ENCODE results near the gene G6PC1. TPM values are rescaled to one million over a fixed set of nuclear protein-coding genes. Genes with fewer than 3 reads are reported as not detected.

The G6PC1 gene
- total RNA-seq, 2 experiments from 2014 or later: not detected

DNA sequence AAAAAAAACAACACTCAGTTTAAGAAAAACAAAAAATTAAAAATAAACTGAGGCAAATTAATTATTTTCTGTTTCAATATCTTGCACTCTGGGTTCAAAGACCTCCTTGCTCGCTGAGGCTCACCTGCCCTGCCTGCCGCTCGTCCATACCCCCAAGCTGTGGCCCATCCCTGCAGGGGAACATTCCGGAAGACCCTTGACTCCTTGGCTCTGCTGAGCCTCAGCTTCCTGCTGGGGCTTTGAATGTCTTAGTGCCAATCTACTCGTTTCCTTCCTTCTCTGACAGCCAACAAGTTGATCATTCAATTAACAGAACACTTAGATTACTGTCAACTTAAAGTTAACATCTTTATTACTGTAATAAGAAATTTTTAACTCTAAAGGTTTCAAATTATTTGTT, 24.3 kb downstream of the G6PC1 start:
- Mint-ChIP-seq H3K9me3 (no peaks in the 10 kb centered on the region), H3K36me3 (ENCODE audit: low read depth) (no peaks in the 10 kb centered on the region), H3K4me3 (no peak overlapping the region), H3K27ac (no peak overlapping the region), H3K4me1 (ENCODE audit: low read depth) (peaks cover 10% of the 10 kb centered on the region), H3K27me3 (peaks cover 4% of the 10 kb centered on the region)
- CTCF ChIA-PET: interaction anchor here (1.3 kb wide), 1 partner anchor 12 kb away, joined by 3 read pairs; no protein-coding TSS in a partner anchor
- no peak for DNase-seq
- POLR2A ChIA-PET: no interaction called here
- TF ChIP-seq, protein P1, sequence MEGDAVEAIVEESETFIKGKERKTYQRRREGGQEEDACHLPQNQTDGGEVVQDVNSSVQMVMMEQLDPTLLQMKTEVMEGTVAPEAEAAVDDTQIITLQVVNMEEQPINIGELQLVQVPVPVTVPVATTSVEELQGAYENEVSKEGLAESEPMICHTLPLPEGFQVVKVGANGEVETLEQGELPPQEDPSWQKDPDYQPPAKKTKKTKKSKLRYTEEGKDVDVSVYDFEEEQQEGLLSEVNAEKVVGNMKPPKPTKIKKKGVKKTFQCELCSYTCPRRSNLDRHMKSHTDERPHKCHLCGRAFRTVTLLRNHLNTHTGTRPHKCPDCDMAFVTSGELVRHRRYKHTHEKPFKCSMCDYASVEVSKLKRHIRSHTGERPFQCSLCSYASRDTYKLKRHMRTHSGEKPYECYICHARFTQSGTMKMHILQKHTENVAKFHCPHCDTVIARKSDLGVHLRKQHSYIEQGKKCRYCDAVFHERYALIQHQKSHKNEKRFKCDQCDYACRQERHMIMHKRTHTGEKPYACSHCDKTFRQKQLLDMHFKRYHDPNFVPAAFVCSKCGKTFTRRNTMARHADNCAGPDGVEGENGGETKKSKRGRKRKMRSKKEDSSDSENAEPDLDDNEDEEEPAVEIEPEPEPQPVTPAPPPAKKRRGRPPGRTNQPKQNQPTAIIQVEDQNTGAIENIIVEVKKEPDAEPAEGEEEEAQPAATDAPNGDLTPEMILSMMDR (IDR thresholded peaks at IDR 0.05): no peak
- intact Hi-C loops (cut with micrococcal nuclease): loop anchor here (10.0 kb wide), 1 partner anchor 80 kb away; the partner anchor contains the start of gene AOC2
- no peak for ATAC-seq

DNA sequence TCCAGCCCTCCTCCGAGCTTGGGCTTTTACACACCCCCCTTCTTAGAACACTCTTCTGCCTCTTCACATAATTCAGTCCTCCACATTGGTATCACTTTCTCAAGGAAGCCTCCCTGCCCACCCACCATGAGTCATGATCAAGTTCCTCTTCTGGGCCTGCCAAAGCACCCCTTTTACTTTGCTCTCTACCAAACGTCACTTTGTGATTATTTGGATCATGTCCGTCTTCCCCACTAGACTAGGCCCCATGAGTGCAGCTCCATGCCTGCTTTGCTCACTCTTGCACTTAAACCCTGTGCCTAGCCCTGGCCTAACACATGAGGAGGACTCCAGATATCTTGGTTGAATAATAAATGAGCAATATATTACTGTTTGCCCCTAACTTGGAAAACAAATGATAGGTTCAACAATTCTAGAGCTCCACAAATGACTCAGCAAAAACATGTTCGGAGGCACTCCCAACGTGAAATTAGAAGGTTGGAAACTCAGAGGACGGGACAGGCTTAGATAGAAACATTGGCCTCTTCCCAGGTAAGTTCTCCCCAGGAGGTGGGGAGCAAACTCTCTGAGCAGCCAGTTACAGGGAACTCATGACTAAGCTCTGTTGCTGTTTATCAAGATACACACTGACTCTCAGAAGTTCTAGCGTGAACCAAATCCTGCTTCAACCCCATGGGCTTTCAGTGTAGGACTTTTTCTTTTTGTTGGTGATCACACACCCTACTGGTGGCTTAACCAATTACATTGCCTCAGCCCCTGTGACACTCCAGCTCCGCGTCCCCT, 28.3 kb downstream of the G6PC1 start:
- H3K27ac Mint-ChIP-seq: peak overlapping the region; percentile 18
- TF ChIP-seq, protein P1 (IDR thresholded peaks at IDR 0.05): peak; percentile 71
- peaks cover 3% of the 10 kb centered on the region for H3K27me3 Mint-ChIP-seq
- peak; percentile 89 for ATAC-seq
- H3K4me3 Mint-ChIP-seq: no peak overlapping the region
- no peaks in the 10 kb centered on the region for H3K9me3 Mint-ChIP-seq
- DNase-seq: peak; percentile 78
- H3K36me3 Mint-ChIP-seq (ENCODE audit: low read depth): no peaks in the 10 kb centered on the region
- POLR2A ChIA-PET: interaction anchor here (0.5 to 1.6 kb wide), 12 partner anchors 9 to 387 kb away, joined by 3 to 6 read pairs (median 4); partner anchors contain the start of genes AOC2 and RPL27
- peaks cover 12% of the 10 kb centered on the region for H3K4me1 Mint-ChIP-seq (ENCODE audit: low read depth)
- intact Hi-C loops (cut with micrococcal nuclease): loop anchor here (10.0 kb wide), 1 partner anchor 84 kb away; the partner anchor contains the start of gene AOC2
- CTCF ChIA-PET: interaction anchor here (0.7 to 2.8 kb wide), 15 partner anchors 9 to 321 kb away, joined by 3 to 15 read pairs (median 5); partner anchors contain the start of genes BECN1 and RPL27

DNA sequence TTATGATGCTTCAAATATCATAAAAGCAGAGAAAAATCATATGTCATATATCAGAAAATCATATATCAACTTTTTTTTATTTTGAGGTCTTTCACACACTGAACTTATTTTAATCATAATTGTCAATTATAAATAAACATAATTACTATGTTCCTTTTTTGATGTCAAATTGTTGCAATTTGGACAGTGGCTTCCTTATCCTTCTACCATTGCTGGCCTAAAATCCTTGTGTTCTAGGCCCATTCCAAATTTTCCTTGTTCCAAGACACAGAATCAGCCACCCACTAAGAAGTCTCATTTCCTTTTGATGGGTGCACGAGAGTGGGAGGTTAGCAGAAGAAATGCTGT, 28.9 kb downstream of the G6PC1 start:
- DNase-seq: no peak
- no peaks in the 10 kb centered on the region for H3K36me3 Mint-ChIP-seq (ENCODE audit: low read depth)
- no peak overlapping the region for H3K27ac Mint-ChIP-seq
- intact Hi-C loops (cut with micrococcal nuclease): loop anchor here (10.0 kb wide), 1 partner anchor 85 kb away; the partner anchor contains the start of gene AOC2
- TF ChIP-seq, protein P1 (IDR thresholded peaks at IDR 0.05): no peak
- peaks cover 3% of the 10 kb centered on the region for H3K27me3 Mint-ChIP-seq
- no peaks in the 10 kb centered on the region for H3K9me3 Mint-ChIP-seq
- peaks cover 12% of the 10 kb centered on the region for H3K4me1 Mint-ChIP-seq (ENCODE audit: low read depth)
- ChIA-PET POLR2A (interaction anchor here (0.5 to 1.6 kb wide), 8 partner anchors 56 to 386 kb away, joined by 3 to 6 read pairs (median 4); partner anchors contain the start of genes AOC2 and RPL27), CTCF (interaction anchor here (0.7 to 2.8 kb wide), 13 partner anchors 9 to 207 kb away, joined by 3 to 15 read pairs (median 5); partner anchors contain the start of genes BECN1 and RPL27)
- no peak overlapping the region for H3K4me3 Mint-ChIP-seq
- ATAC-seq: no peak

DNA sequence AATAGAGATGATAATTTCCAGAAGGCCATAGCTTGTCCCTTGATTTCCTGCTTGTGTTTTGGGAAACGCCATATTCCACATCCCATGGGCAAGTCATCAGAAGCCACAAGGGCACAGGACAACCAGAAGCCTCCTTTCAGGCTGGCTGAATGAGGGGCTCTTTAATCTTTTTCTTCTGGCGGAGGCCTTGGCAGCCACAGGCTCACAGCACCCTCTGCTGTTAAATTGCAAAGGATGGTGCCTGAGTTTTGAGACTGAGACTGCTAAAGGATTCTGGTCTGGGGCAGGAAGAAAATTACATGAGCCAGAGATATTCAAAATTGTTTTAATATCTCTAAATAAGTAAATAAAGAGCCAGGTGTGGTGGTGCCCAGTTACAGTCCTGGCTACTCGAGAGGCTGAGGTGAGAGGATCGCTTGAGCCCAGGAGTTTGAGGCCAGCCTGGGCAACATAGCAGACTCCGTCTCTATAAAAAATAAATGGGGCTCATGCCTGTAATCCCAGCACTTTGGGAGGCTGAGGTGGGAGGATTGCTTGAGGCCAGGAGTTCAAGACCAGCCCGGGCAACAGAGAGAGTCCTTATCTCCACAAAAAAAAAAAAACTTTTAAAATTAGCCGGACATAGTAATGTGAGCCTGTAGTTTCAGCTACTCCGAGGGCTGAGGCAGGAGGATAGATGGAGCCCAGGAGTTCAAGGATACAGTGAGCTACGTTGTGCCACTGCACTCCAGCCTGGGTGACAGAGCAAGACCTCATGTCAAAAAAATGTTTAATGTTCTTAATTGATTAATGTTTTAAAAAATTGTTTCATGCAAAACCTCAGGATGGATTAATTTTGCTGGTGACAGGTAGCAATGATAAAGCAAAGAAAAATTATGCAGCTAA, 37.4 kb downstream of the G6PC1 start:
- peaks cover 4% of the 10 kb centered on the region for H3K27me3 Mint-ChIP-seq
- ATAC-seq: peak; percentile 60

More for the DNA sequence above, 37.4 kb downstream of the G6PC1 start:
- H3K4me3 Mint-ChIP-seq: no peak overlapping the region
- intact Hi-C loops (cut with micrococcal nuclease): loop anchor here (10.0 kb wide), 1 partner anchor 213 kb away; no protein-coding TSS in a partner anchor
- POLR2A ChIA-PET: no interaction called here
- H3K27ac Mint-ChIP-seq: no peak overlapping the region
- H3K4me1 Mint-ChIP-seq (ENCODE audit: low read depth): no peaks in the 10 kb centered on the region
- H3K9me3 Mint-ChIP-seq: no peaks in the 10 kb centered on the region
- CTCF ChIA-PET: interaction anchor here (0.5 to 2.4 kb wide), 13 partner anchors 9 to 227 kb away, joined by 3 to 11 read pairs (median 3); partner anchors contain the start of genes AOC2 and BECN1
- DNase-seq: peak; percentile 53
- TF ChIP-seq, protein P1 (IDR thresholded peaks at IDR 0.05): peak; percentile 60
- H3K36me3 Mint-ChIP-seq (ENCODE audit: low read depth): no peaks in the 10 kb centered on the region

Data from activated CD8-positive, alpha-beta T cell treated with anti-CD3 and anti-CD28 coated beads for 36 hours (primary cell).